GM11168 (cell line): ENCODE results near the gene ADAMTSL2.

Experiments
- in situ Hi-C: fragments of 300-500 bp; cut with MboI; formaldehyde crosslinking; loops from one replicate; pipeline ENCODE4 v1.12.0; 2022; ENCODE audit warnings: low sequenced_read_pairs; ENCODE audit not compliant: unreplicated experiment

Gene ADAMTSL2

DNA sequence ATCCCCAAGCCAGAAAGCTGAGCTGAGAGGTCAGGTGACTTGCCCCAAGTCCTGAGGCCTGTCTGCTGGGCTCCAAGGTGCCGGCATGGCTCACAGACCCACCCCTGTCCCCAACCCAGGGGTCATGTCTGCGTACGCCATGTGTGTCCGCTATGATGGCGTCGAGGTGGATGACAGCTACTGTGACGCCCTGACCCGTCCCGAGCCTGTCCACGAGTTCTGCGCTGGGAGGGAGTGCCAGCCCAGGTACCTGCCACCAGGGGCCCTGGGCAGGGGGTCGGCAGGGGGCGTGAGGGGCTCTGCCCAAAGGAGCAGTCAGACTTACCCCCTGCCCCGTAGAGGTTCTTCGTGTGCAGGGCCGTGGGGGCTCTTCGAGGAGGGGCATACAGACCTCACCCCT lies 32.3 kb downstream of the ADAMTSL2 start:
- in situ Hi-C loops = no loop called here

- in situ Hi-C loops = no loop called here
These were observed 33.7 kb downstream of the ADAMTSL2 start for GRCh38 chr9:133568186-133568585.

DNA sequence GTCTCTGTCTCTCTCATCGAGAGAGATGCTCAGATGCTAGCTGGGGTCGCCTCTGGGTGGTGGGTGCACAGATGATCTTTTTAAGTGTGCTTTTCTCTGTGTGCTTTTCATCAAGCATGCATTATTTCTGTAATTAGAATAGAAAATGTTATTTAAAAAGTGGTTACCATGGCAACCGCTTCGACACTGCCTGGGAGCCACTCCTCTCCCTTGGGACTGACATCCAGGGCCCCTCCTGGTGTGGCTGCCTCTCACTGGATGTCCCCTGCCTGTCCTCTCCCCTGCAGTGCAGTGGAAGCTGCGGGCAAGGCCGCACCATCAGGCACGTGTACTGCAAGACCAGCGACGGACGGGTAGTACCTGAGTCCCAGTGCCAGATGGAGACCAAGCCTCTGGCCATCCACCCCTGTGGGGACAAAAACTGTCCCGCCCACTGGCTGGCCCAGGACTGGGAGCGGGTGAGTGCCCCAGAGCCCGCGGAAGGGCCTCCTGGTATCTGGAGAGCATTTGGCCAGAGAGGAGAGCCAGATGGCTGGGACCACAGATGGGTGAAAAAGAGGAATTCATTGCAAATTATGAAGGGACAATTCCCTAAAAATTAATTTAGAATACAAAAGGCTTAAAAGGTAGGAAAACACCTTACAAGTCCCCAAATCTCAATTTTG lies 34.7 kb downstream of the ADAMTSL2 start:
- in situ Hi-C loops = no loop called here

- in situ Hi-C loops = no loop called here
These were observed 35.6 kb downstream of the ADAMTSL2 start for GRCh38 chr9:133569891-133570690.

DNA sequence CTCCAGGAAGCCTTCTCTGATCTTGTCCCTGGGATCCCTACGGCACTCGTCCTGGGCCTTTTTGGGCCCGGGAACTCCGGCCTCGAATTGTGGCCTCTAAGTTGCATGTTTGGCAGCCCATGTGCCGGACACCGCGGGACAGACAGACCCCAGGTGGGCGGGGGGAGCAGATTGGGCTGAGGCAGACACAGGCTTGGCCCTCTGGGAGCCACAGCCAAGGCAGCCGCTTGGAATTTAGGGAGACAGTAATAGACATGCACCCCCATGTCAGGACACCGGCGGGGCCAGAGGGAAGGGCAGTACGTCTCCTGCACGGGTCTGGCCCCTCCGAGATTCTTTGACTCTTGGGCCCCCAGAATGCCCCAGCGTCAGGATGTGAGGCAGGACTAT lies 36.2 kb downstream of the ADAMTSL2 start:
- in situ Hi-C loops = no loop called here

DNA sequence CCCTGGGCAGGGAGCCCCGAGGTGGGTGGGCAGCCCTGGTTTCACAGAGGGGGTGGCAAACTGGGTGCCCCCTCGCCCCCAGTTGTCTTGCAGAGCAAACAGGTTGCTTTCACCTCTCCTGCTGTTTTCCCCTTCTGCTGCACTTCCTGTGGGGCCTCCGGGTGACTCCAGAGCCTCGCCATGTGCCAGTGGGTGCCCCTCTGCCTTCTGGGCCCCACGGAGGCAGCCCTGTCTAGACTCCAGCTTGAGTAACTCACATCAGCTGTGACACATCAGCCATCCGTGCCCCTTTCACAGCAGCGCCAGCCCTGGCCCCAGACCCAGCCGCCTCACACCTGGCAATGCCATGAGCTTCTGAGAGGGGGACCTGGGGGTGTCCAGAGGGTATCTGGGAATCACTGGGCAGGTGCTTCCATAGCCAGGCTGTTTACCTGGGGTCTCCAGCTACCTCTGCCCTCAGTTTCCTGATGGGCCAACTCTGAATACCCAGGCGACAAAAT lies 36.9 kb downstream of the ADAMTSL2 start:
- in situ Hi-C loops = no loop called here

DNA sequence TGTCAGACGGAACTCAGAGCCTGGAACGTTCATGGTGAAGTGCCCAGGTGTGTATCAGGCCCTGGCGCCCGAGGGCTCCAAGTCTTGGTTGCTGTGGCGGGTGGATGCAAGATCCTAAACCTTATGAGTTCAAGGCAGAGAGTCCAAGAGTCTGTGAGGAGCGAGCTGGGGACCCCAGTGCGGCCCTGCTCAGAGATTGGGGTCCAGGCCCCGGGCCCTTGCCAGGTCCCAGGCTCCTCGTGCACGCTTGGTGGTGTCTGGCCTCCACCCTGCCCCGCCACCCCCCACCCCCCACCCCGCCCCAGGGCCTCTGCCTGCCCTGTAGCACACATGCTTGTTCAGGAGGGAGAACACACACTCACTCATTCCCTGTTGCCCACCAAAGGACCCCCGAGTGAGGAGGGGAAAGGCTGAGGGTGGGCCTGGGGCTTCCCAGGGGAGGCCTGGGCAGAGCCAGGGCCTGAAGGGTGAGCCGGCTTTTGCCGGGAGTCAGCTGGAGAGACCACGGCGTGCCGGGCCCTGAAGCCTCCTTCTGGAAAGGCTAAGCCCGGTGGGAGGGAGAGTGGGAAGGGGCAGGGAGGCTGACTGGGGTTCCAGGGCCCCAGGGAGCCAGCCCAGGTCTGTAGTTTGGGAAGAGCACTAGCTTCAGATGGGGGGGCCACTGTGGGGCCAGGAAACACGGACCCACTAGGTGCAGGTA lies 37.5 kb downstream of the ADAMTSL2 start:
- in situ Hi-C loops = no loop called here

GRCh38 chr9:133572821-133573361 lies 38.4 kb downstream of the ADAMTSL2 start:
- in situ Hi-C loops = no loop called here

GRCh38 chr9:133573791-133574515 lies 39.4 kb downstream of the ADAMTSL2 start:
- in situ Hi-C loops = no loop called here

- in situ Hi-C loops = no loop called here
These were observed 40.3 kb downstream of the ADAMTSL2 start for GRCh38 chr9:133574771-133575170.

DNA sequence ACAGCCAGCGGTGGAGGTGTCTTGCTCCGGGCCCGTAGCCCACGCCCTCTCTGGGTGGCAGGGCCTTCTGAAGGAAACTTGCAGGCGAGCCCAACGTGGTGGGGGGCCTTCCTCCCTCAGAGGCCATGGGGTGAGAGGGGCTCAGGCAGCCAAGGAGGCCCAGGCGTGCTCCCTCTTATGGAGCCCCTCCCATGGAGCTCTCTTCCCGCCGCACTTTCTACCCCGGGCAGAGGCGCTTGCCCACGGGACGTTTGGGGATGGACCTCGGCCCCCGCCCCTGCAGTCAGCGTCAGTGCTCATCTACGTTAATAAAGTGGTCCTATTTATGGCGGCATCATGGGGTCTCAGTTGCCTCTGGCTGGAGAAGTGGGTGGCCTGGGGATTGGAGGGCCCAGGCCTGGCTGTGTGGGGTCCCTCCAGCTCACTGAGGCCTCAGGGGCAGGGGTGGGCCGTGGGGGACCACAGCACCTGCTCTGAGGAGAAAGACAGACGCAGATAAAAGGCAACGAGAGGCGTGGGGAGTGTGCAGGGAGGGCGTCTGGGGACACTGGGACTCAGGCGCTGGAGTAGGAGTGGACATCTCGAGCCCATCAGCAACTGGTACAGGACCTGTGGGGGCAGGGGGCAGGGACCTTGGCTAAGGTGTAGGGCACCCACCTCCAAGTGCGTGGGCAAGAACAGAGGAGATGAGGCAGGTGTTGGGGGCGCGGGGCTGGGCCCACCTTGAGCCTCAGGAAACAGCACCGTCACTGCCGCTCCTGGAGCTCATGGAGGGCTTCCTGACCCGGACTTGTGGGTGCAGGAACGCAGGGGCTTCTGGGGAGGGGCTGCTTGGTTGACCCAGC lies 40.9 kb downstream of the ADAMTSL2 start:
- in situ Hi-C loops = no loop called here

DNA sequence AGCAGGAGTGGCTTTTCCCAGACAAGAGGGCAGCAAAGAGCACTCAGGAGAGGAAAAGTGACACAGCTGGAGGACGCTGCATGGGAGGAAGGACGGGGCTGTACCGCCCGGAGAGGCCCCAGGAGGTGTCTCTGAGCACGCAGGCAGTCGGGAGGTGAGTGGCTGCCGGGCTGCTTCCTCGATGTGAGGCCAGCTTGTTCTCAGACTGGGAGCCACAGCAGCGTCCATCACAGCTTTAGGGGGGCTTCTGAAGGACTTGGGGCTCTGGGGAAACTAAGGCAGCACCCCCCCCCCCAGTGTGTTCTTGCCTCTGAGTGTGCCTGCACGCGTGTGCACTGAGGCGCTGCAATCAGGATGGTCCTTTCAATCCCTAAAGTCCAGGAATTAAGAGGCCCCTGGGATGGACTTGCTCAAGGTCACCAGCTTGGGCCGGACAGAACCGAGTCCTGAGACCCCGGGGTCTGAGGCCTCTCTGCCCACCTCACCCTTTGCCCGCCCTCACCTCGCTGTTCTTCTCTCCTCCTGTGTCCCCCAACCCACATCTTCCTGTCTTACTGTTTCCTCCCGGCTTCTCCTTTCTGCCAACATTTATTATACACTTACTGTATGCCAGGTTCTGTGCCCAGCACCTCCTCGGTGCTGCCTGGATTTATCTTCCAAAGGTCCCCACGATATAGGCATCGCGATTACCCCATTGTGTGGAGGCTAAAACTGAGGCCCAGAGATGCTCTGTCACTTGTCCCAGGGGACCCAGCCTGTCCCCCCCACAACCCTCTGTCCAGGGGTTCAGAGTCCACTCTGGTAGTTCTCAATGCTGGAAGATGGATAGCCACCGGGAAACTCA lies 41.7 kb downstream of the ADAMTSL2 start:
- in situ Hi-C loops = no loop called here

DNA sequence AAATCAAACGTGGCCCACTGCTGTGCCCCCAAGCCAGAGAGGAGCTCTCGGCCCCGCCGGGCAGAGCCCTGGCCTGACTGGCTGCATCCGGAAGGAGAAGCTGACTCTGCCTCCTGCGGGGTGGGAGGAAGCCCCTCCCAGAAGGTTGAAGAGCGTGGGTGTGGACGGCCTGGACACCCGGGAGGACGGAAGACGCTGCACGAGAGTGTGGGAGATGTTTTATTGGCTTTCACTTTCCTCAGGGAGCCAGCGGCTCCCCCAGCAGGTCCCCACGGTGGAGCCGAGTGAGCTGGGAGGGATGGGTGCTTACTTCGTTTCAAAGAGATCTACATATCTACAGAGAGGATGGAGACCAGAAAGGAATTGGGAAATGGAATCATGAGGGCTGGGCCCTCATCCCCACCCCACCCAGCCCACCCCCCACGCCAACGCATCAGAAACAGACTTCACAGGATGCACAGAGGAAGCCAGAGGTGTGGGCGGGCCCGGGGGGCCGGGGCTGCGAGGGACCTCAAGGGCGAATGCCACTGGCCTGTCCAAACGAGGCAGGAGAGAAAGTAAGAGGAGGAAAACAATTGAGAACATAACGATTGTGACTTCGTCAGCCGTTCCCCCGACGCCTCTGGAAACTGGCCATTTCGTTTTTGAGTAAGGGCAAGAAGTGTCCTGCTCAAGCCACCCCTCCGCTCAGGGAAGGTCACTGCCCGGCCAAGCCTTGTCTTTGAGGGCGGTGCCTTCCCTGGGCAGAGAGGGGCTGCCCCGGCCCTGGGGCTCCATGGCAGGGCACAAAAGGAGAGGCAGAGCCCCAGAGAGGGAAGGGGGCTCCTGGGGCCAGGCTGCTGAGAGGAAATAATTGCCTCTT lies 42.6 kb downstream of the ADAMTSL2 start:
- in situ Hi-C loops = no loop called here

DNA sequence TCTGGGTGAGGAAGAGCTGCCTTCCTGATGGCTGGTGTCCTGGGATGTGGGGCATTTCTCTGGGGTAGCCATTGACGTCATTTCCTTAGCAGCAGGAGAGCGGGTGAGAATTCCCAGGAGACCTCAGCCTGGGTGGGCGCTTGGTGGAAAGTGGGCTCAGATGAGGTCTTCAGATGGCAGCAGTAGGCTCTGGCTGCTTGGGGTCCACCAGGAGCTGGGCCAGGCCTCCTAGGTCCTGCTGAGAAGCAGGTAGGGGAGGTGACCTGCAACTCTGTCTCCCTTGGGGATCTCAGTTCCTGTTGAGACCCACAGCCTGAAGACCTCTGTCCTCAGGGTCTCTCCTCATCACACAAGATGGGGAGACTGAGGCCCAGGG lies 43.2 kb downstream of the ADAMTSL2 start:
- in situ Hi-C loops = no loop called here

DNA sequence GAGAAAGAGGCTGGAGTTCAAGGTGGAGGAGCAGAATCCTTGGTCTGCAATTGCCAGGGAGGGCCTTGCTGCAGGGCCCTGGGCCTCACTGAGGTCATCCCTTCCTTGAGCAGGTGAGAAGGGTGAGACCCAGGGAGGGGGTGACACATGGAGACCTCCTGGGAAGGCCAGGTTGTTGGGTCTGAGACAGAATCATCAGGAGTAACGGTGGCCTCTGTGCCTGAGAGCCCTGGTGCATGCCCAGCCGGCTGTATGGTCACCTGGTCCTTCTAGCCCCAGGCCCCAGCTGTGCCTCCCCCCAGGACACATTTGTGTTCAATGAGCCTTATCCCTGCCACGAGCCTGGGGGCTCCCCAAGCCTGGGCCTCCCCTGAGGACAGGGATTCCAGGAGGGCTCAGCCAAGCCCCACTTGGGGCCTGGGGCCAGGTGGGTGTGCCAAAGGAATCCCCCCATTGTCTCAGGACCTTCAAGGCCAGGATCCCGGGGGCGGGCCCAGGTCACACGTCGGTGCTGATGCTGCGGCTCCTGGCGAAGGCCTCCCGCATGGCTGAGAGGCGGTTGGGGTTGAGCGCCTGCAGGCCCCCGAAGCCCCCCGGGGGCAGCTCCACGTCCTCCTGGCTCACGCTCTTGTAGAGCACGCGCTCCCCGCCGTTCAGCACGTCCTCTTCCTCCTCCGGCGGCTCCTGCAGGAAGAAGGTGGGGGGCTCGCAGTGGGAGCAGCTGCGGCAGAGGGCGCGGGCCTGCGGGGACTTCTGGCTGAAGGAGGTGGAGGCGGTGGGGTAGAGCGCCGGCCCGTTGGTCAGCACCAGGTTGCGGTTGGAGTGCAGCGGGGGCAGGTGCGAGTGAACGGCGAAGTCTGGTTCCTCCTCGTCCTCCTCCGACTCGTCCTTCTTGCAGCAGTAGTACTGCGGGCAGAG lies 44.3 kb downstream of the ADAMTSL2 start:
- in situ Hi-C loops = no loop called here

DNA sequence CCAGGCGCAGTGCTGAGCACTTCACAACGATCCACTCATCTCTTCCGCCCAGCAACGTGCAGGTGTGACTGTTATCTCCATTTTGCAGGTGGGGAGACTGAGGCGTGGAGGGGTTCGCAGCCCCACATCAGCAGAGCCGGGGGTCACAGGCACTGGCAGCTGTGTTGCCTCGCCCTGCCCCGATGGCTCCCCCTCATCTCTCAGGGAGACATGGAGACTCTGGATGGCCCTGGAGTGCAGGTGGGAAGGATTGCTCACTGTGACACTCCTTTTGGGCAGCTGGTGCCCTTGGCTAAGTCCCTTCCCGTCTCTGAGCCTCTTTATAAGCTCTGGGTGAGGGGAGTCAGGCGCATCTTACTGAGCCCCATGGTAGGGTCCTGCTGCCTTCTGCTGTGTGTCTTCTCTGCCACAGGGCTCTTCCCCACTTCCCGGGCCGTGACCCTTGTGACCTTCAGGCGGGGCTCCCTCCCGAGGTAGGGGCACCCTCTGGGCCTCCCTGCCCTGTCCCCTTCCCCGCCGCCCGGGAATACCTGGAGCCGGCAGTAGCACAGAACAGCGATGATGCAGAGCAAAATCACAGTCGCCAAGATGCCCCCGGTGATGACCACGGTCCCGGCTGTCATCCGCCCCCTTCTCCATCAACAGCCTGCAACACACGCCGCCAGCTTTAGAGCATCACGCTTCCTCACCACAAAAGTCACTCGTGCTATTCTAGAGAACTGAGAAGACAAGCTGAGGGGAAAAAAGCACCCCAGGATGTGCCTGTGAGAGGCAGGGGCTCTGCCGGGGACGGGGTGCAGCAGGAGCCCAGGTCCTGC lies 45.3 kb downstream of the ADAMTSL2 start:
- in situ Hi-C loops = no loop called here
